Testis (tissue), 2 donors: ENCODE results near the gene DPH7.

Experiments
- CTCF ChIP-seq, 3 experiments: fragments of 450-650 bp in 2 of 3; fragments of 200-600 bp in 1 of 3; sonication (generic) in 1 of 3; IDR thresholded peaks; one replicate each; pipeline ENCODE4 v1.5.1; 2016 to 2019; ENCODE audit warnings: antibody characterized with exemption in 3 of 3, mild to moderate bottlenecking in 2 of 3, moderate library complexity in 1 of 3
- POLR2A ChIP-seq: fragments of 450-650 bp; IDR thresholded peaks from one replicate; pipeline ENCODE4 v1.6.1; 2017; ENCODE audit warnings: antibody characterized with exemption, mild to moderate bottlenecking, moderate library complexity

DNA sequence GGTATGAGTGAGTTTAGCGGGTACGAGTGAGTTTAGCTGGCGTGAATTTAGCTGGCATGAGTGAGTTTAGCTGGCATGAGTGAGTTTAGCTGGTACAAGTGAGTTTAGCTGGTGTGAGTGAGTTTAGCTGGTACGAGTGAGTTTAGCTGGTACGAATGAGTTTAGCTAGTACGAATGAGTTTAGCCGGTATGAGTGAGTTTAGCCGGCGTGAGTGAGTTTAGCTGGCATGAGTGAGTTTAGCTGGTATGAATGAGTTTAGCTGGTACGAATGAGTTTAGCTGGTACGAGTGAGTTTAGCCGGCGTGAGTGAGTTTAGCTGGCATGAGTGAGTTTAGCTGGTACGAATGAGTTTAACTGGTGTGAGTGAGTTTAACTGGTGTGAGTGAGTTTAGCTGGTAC lies 69.5 kb downstream of the DPH7 start:
- TF ChIP-seq CTCF (IDR thresholded peaks at IDR 0.05) = no peak
- TF ChIP-seq POLR2A = no peak
